ENCODE data around the gene TLE6. TPM values are rescaled to one million over a fixed set of nuclear protein-coding genes. Genes with fewer than 3 reads are reported as not detected.

TLE6 gene
- total RNA-seq, 1 experiment from 2014 or later = 1.1 TPM

DNA sequence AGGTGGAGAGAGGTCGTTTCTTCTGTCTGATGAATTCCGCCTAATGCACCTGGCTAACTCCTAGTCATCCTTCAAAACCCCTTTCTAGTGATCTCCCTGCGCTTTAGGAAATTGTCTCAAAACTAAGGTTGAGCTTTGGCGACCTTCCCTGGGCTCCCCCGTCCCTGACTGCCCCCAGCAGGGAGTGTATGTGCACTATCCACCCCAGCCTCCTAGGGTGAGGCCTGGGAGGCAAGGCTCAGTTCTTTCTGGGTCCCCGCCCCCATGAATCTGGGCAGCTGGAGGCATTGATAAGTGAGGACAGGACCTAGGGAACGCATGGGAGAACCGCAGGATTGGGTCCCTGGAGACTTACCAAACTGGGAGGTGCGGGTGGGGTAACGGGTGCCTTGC is 378 bp downstream of the TLE6 start:
- TF ChIP-seq EZH2 (IDR thresholded peaks at IDR 0.05; ENCODE audit: low read depth) = no peak
- TF ChIP-seq, protein P1, sequence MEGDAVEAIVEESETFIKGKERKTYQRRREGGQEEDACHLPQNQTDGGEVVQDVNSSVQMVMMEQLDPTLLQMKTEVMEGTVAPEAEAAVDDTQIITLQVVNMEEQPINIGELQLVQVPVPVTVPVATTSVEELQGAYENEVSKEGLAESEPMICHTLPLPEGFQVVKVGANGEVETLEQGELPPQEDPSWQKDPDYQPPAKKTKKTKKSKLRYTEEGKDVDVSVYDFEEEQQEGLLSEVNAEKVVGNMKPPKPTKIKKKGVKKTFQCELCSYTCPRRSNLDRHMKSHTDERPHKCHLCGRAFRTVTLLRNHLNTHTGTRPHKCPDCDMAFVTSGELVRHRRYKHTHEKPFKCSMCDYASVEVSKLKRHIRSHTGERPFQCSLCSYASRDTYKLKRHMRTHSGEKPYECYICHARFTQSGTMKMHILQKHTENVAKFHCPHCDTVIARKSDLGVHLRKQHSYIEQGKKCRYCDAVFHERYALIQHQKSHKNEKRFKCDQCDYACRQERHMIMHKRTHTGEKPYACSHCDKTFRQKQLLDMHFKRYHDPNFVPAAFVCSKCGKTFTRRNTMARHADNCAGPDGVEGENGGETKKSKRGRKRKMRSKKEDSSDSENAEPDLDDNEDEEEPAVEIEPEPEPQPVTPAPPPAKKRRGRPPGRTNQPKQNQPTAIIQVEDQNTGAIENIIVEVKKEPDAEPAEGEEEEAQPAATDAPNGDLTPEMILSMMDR (conservative IDR thresholded peaks at IDR 0.05) = no peak
- POLR2A ChIA-PET (ENCODE audit: unreplicated experiment) = interaction anchor here (0.6 kb wide), 1 partner anchor 58 kb away, joined by 3 read pairs; no protein-coding TSS in a partner anchor
- Histone ChIP-seq H3K4me1 (replicated peaks; ENCODE audit: insufficient read depth) (0 out of 2 replicates have a peak, but pooled peaks cover 4% of the 10 kb centered on the region), H3K9me2 (ENCODE audit: insufficient read depth) (no peaks in the 10 kb centered on the region), H3K36me3 (ENCODE audit: low read depth) (no peaks in the 10 kb centered on the region), H3K27me3 (ENCODE audit: insufficient read depth, low read depth) (no peaks in the 10 kb centered on the region), H3K27ac (no peak overlapping the region), H4K20me1 (ENCODE audit: insufficient read depth) (no peaks in the 10 kb centered on the region), H3F3A (ENCODE audit: insufficient read depth, low read depth) (no peaks in the 10 kb centered on the region), H3K4me2 (peak overlapping the region; percentile 64), H3K4me3 (peak overlapping the region; percentile 39; the same call in 1 of the 2 replicates), H2AFZ (0 out of 2 replicates have a peak overlapping the region, but pooled peaks have one; percentile 68), H3K79me2 (ENCODE audit: low read depth) (no peaks in the 10 kb centered on the region), H3K9me3 (ENCODE audit: insufficient read depth, low read depth) (no peaks in the 10 kb centered on the region)
- no peak for DNase-seq
- intact Hi-C loops (cut with micrococcal nuclease; ENCODE audit: unreplicated experiment) = loop anchor here (2.0 to 5.0 kb wide), 2 partner anchors 27 to 60 kb away; no protein-coding TSS in a partner anchor
- CTCF ChIA-PET = no interaction called here
- BruUV-seq (replicated peaks) = no TSS peak

DNA sequence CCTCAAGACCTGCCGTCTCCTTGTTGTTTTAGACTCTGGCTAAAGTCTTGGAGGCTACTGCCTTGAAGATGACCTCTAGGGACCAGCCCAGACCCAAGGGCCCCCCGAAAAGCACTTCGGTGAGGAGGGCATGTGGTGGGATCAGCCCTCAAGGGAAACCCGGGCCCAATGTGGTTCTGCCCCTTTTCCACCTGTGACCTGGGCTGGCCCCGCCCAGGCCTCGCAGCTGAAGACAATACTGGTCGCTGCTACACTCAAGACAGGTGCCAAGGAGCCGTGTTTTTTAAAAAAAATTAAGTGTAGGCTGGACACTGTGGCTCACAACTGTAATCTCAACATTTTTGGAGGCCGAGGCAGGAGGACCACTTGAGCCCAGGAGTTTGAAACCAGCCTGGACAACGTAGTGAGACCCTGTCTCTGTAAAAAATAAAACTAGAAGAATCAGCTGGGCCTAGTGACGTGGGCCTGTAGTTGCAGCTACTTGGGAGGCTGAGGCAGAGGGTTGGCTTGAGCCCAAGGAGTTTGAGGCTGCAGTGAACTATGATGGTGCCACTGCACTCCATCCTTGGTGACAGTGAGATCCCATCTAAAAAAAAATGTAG is 903 bp downstream of the TLE6 start:
- Histone ChIP-seq H3K79me2 (ENCODE audit: low read depth) (no peaks in the 10 kb centered on the region), H3K9me2 (ENCODE audit: insufficient read depth) (no peaks in the 10 kb centered on the region), H3K4me3 (no peak overlapping the region), H3K27me3 (ENCODE audit: insufficient read depth, low read depth) (no peaks in the 10 kb centered on the region), H3K4me2 (peak overlapping the region; percentile 64; the same call in 1 of the 2 replicates), H3F3A (ENCODE audit: insufficient read depth, low read depth) (peaks cover 1% of the 10 kb centered on the region; the same call in 1 of the 2 replicates), H3K4me1 (replicated peaks; ENCODE audit: insufficient read depth) (0 out of 2 replicates have a peak, but pooled peaks cover 4% of the 10 kb centered on the region), H3K27ac (no peak overlapping the region), H3K36me3 (ENCODE audit: low read depth) (no peaks in the 10 kb centered on the region), H4K20me1 (ENCODE audit: insufficient read depth) (no peaks in the 10 kb centered on the region), H2AFZ (no peak overlapping the region), H3K9me3 (ENCODE audit: insufficient read depth, low read depth) (no peaks in the 10 kb centered on the region)
- POLR2A ChIA-PET (ENCODE audit: unreplicated experiment) = no interaction called here
- no TSS peak for BruUV-seq (replicated peaks)
- DNase-seq = no peak
- no peak for TF ChIP-seq EZH2 (IDR thresholded peaks at IDR 0.05; ENCODE audit: low read depth)
- TF ChIP-seq, protein P1 (conservative IDR thresholded peaks at IDR 0.05) = no peak
- CTCF ChIA-PET = no interaction called here
- intact Hi-C loops (cut with micrococcal nuclease; ENCODE audit: unreplicated experiment) = loop anchor here (5.0 kb wide), 1 partner anchor 59 kb away; no protein-coding TSS in a partner anchor

DNA sequence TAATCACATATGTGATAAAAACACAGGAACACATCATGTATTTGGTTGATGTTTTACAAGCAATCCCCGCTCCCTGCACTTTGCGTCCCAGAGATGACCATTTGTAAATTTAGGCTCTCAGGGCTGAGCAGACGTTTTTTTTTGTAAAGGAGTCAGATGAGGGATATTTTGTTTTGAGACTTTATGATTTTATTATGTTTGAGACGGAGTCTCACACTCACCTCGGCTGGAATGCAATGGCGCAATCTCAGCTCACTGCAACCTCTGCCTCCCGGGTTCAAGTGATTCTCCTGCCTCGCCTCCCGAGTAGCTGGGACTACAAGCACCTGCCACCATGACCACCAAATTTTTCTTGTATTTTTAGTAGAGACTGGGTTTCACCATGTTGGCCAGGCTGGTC is 1.4 kb downstream of the TLE6 start:
- no peak overlapping the region for H3K27ac ChIP-seq
- no peak for DNase-seq

More for the DNA sequence above, 1.4 kb downstream of the TLE6 start:
- Histone ChIP-seq H3K9me2 (ENCODE audit: insufficient read depth) (no peaks in the 10 kb centered on the region), H3K36me3 (ENCODE audit: low read depth) (no peaks in the 10 kb centered on the region), H3K9me3 (ENCODE audit: insufficient read depth, low read depth) (no peaks in the 10 kb centered on the region), H3K4me2 (no peak overlapping the region), H4K20me1 (ENCODE audit: insufficient read depth) (no peaks in the 10 kb centered on the region), H2AFZ (no peak overlapping the region), H3K79me2 (ENCODE audit: low read depth) (no peaks in the 10 kb centered on the region), H3K4me3 (no peak overlapping the region), H3F3A (ENCODE audit: insufficient read depth, low read depth) (peaks cover 4% of the 10 kb centered on the region; the same call in 1 of the 2 replicates), H3K4me1 (replicated peaks; ENCODE audit: insufficient read depth) (0 out of 2 replicates have a peak, but pooled peaks cover 4% of the 10 kb centered on the region), H3K27me3 (ENCODE audit: insufficient read depth, low read depth) (no peaks in the 10 kb centered on the region)
- BruUV-seq (replicated peaks) = no TSS peak
- TF ChIP-seq EZH2 (IDR thresholded peaks at IDR 0.05; ENCODE audit: low read depth) = no peak
- TF ChIP-seq, protein P1 (conservative IDR thresholded peaks at IDR 0.05) = no peak
- intact Hi-C loops (cut with micrococcal nuclease; ENCODE audit: unreplicated experiment) = loop anchor here (5.0 kb wide), 1 partner anchor 59 kb away; no protein-coding TSS in a partner anchor
- ChIA-PET POLR2A (ENCODE audit: unreplicated experiment) (no interaction called here), CTCF (no interaction called here)

Data from PC-9 (cell line).